ENCODE results near the gene ATG2A. TPM values are rescaled to one million over a fixed set of nuclear protein-coding genes. Genes with fewer than 3 reads are reported as not detected.
A peak's percentile ranks its signal among the peaks of the same experiment; 100 is the strongest.

ATG2A gene
- total RNA-seq, 6 experiments from 2014 or later: 19.0 to 21.7 (median 20.0) TPM

GRCh38 chr11:64856382-64857227 is 60.4 kb downstream of the ATG2A start:
- peaks cover 36% of the 10 kb centered on the region for H3K4me1 Mint-ChIP-seq (ENCODE audit: low read depth)
- peak overlapping the region; percentile 39; the same call in 1 of the 2 replicates for H3K4me3 Mint-ChIP-seq
- no peaks in the 10 kb centered on the region for H3K9me3 Mint-ChIP-seq
- H3K27me3 Mint-ChIP-seq (ENCODE audit: insufficient read depth): peaks cover 2% of the 10 kb centered on the region; the same call in 1 of the 2 replicates
- peak overlapping the region; percentile 92 for H3K27ac Mint-ChIP-seq
- TF ChIP-seq CTCF (IDR thresholded peaks at IDR 0.05): no peak
- peak; percentile 84 for DNase-seq
- peaks cover 26% of the 10 kb centered on the region for H3K36me3 Mint-ChIP-seq (ENCODE audit: low read depth)

DNA sequence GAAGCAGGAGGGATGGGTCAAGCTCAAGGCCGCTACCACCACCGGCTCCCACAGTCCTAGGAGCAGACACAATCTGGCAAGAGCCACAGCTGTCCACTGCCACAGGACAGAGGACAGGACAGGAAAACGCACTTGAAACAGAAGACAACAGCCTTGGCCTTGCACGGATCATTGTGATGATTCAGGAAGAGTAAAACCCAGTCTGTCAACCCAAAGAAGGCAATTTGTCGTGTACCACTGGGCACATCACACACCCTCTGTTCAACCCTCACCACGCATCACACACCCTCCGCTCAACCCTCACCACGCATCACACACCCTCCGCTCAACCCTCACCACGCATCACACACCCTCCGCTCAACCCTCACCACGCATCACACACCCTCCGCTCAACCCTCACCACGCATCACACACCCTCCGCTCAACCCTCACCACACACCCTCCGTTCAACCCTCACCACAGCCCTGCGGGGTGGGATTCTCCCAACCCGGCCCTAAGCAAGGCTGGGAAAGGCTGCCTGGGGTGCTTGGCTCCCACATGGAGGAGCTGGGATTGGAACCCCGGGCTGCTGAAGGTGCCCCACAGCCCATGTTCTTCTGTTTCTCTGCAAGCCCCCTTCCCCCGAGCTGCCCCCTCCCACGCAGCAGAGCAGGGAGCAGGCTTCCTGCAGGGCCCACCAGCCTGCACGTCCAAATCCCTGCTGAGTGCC is 61.3 kb downstream of the ATG2A start:
- peak overlapping the region; percentile 62 for H3K4me3 Mint-ChIP-seq
- H3K36me3 Mint-ChIP-seq (ENCODE audit: low read depth): peaks cover 27% of the 10 kb centered on the region
- no peak for TF ChIP-seq CTCF (IDR thresholded peaks at IDR 0.05)
- peaks cover 44% of the 10 kb centered on the region for H3K4me1 Mint-ChIP-seq (ENCODE audit: low read depth)
- peaks cover 2% of the 10 kb centered on the region; the same call in 1 of the 2 replicates for H3K27me3 Mint-ChIP-seq (ENCODE audit: insufficient read depth)
- no peak for DNase-seq
- no peaks in the 10 kb centered on the region for H3K9me3 Mint-ChIP-seq
- peak overlapping the region; percentile 92 for H3K27ac Mint-ChIP-seq

GRCh38 chr11:64854534-64855502 is 62.2 kb downstream of the ATG2A start:
- H3K4me1 Mint-ChIP-seq (ENCODE audit: low read depth): peaks cover 51% of the 10 kb centered on the region
- peak; percentile 90 for DNase-seq
- peaks cover 6% of the 10 kb centered on the region; the same call in 1 of the 2 replicates for H3K27me3 Mint-ChIP-seq (ENCODE audit: insufficient read depth)
- peak overlapping the region; percentile 62 for H3K4me3 Mint-ChIP-seq
- no peaks in the 10 kb centered on the region for H3K9me3 Mint-ChIP-seq
- peak overlapping the region; percentile 92 for H3K27ac Mint-ChIP-seq
- peaks cover 23% of the 10 kb centered on the region for H3K36me3 Mint-ChIP-seq (ENCODE audit: low read depth)
- TF ChIP-seq CTCF (IDR thresholded peaks at IDR 0.05): no peak

DNA sequence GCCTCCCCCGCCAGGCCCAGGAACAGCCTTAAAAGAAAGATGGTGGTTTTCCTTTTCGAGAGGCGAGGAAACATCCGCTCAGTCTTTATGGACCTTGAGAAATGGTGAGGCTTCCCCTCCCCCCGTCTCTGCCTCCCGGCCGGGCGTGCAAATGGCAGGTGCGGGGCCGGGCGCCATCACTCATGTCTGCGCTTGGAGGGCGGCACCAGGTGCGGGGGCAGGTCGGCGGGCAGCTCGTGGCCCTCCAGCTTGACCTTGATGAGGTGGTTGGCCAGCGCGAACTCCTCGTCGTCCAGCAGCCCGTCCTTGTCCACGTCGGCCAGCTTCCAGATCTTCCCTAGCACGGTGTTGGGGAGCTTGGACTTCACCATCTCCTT is 62.9 kb downstream of the ATG2A start:
- TF ChIP-seq CTCF (IDR thresholded peaks at IDR 0.05): no peak
- Mint-ChIP-seq H3K9me3 (no peaks in the 10 kb centered on the region), H3K27me3 (ENCODE audit: insufficient read depth) (peaks cover 11% of the 10 kb centered on the region), H3K27ac (peak overlapping the region; percentile 92), H3K36me3 (ENCODE audit: low read depth) (peaks cover 23% of the 10 kb centered on the region), H3K4me1 (ENCODE audit: low read depth) (peaks cover 57% of the 10 kb centered on the region), H3K4me3 (peak overlapping the region; percentile 62; the same call in 1 of the 2 replicates)
- DNase-seq: no peak

GRCh38 chr11:64853709-64854108 is 63.3 kb downstream of the ATG2A start:
- Mint-ChIP-seq H3K4me1 (ENCODE audit: low read depth) (peaks cover 58% of the 10 kb centered on the region), H3K9me3 (no peaks in the 10 kb centered on the region), H3K27me3 (ENCODE audit: insufficient read depth) (peaks cover 11% of the 10 kb centered on the region), H3K4me3 (no peak overlapping the region), H3K36me3 (ENCODE audit: low read depth) (peaks cover 23% of the 10 kb centered on the region), H3K27ac (no peak overlapping the region)
- no peak for TF ChIP-seq CTCF (IDR thresholded peaks at IDR 0.05)
- no peak for DNase-seq
